B cell (primary cell): Measurements from ENCODE around the gene PSMD8.

Source experiments
- EZH2 ChIP-seq: IDR thresholded peaks from 2 replicates; pipeline ENCODE4 v1.6.1; 2012; ENCODE audit warnings: borderline replicate concordance, low read depth, mild to moderate bottlenecking, moderate library complexity, low read length; ENCODE audit not compliant: insufficient read depth, poor library complexity, severe bottlenecking
- TF ChIP-seq, protein P1 (sequence below): fragments of 200-600 bp; IDR thresholded peaks from one replicate; pipeline ENCODE4 v1.8.0; 2022; ENCODE audit warnings: antibody characterized with exemption, mild to moderate bottlenecking

DNA sequence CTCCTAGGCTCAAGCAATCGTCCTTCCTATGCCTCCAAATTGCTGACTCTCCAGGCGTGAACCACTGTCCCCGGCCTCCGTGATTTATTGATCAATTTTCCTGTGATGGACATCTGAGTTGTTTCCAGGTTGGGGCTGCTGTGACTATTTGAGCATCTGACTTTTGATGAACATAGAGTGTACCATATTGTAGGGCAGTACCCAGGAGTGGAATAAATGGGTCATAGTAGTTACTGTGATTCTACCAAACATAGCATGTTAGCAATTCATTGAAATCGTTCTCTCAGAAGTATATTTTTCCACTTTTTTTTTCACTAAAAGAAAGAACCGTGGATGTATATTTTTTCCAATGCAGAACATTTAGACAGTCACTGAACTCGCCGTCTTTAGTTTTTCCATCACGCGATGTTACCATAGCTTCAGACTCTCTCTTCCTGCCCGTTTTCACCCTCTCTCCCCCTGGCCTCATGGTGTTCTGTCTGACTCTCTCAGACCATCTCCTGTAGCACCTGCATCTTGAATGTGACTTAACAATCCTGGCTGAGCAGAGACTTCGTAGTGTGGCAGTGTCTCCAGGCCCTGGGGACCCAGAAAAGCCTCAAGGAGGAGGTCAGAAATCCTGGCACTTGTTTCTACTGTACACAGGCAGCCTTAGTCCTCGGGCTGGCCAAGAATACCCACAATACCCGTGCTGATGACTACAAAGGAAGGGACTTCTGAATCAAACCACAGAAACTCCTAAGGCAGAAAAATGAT lies 54.9 kb downstream of the PSMD8 start:
- TF ChIP-seq, protein P1, sequence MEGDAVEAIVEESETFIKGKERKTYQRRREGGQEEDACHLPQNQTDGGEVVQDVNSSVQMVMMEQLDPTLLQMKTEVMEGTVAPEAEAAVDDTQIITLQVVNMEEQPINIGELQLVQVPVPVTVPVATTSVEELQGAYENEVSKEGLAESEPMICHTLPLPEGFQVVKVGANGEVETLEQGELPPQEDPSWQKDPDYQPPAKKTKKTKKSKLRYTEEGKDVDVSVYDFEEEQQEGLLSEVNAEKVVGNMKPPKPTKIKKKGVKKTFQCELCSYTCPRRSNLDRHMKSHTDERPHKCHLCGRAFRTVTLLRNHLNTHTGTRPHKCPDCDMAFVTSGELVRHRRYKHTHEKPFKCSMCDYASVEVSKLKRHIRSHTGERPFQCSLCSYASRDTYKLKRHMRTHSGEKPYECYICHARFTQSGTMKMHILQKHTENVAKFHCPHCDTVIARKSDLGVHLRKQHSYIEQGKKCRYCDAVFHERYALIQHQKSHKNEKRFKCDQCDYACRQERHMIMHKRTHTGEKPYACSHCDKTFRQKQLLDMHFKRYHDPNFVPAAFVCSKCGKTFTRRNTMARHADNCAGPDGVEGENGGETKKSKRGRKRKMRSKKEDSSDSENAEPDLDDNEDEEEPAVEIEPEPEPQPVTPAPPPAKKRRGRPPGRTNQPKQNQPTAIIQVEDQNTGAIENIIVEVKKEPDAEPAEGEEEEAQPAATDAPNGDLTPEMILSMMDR: no peak
- no peak for TF ChIP-seq EZH2
